Ovary (tissue), 9 donors: ENCODE data around the gene OR10H5. TPM values are rescaled to one million over a fixed set of nuclear protein-coding genes. Genes with fewer than 3 reads are reported as not detected.
"Not testable (repeated sequence)": the region's sequence is repeated elsewhere in the genome, so short reads cannot be mapped to it uniquely, and the experiment has no call there.

Experiments used
- DNase-seq, 5 donors: peaks; one replicate each; pipeline ENCODE4 v3.0.0-alpha.2; 2019 to 2020
- H3K27ac ChIP-seq, 2 donors: fragments of 200-600 bp; one replicate each; pipeline versions ENCODE4 v1.5.1 to v1.8.0; 2019 to 2022
- H3K27me3 ChIP-seq: fragments of 200-600 bp; one replicate; pipeline ENCODE4 v1.8.0; 2022
- H3K36me3 ChIP-seq: fragments of 200-600 bp; sonication (generic); one replicate; pipeline ENCODE4 v1.5.1; 2019
- H3K4me1 ChIP-seq: one replicate; pipeline ENCODE4 v1.8.1; 2013; ENCODE audit warnings: mild to moderate bottlenecking, moderate library complexity; ENCODE audit not compliant: insufficient read depth
- H3K4me3 ChIP-seq: fragments of 200-600 bp; sonication (generic); one replicate; pipeline ENCODE4 v1.5.1; 2017
- H3K9me3 ChIP-seq, 2 donors: fragments of 200-600 bp in 1 of 2; sonication (generic) in 1 of 2; one replicate each; pipeline versions ENCODE4 v1.5.1 to v1.8.1; 2013 to 2019; ENCODE audit warnings: mild to moderate bottlenecking in 1 of 2, moderate library complexity in 1 of 2
- CTCF ChIP-seq, 3 donors: fragments of 450-650 bp in 2 of 3; fragments of 200-600 bp in 1 of 3; IDR thresholded peaks; one replicate each; pipeline versions ENCODE4 v1.5.1 to v1.8.0; 2016 to 2022; ENCODE audit warnings: antibody characterized with exemption in 3 of 3, mild to moderate bottlenecking in 1 of 3
- EP300 ChIP-seq: sonication (generic); formaldehyde crosslinking; IDR thresholded peaks from one replicate; pipeline ENCODE4 v1.6.1; 2017; ENCODE audit warnings: antibody characterized with exemption
- POLR2A ChIP-seq: fragments of 450-650 bp; IDR thresholded peaks from one replicate; pipeline ENCODE4 v1.6.1; 2017; ENCODE audit warnings: antibody characterized with exemption, mild to moderate bottlenecking, moderate library complexity
- WGBS, 3 donors: extraction: QIAGEN DNeasy Blood & Tissue Kit in 1 of 3; methylation state at CpG; one replicate each; pipeline versions ENCODE4 v1.1.5 to v1.1.7; 2013 to 2017; 5-methylcytosine and 5-hydroxymethylcytosine counted together
- intact Hi-C, 4 donors: fragments of 100-400 bp; cut with DNase I; formaldehyde crosslinking; loops; one replicate each; pipeline versions ENCODE4 v1.11.0 to v1.15.1; 2022 to 2023
- polyA plus RNA-seq, 2 donors: library from polyadenylated mRNA; stranded (reverse); fragments of 200-250 nt in 1 of 2; fragments of 350-450 nt in 1 of 2; fragmentation: Illumina TruSeq in 1 of 2; extraction: RNeasy Lipid Tissue Mini Kit (QIAGEN cat#74804) in 1 of 2; gene quantifications; one replicate each; pipeline ENCODE4 v1.2.3, GENCODE V29; 2013 to 2014
- total RNA-seq, 7 donors: library from RNA; depleted of rRNA in 2 of 7; stranded (reverse); fragments of >200 nt in 2 of 7; fragmentation: NEBNext Ultra II Directional in 3 of 7; extraction: Animal tissue kit (Norgen Biotek cat#: 25700) in 3 of 7; gene quantifications; one replicate each; pipeline versions ENCODE4 v1.1.0 to v1.2.4, GENCODE V29; 2016 to 2023
- donor health status: DM: no; HTN: no; CAD: no; lungs with moderate emphysema.
- donor health status: DM: no; HTN: no; CAD: no.
- donor health status: Bipolar disorder and iron deficiency.
- donor health status: DM: yes; HTN: yes; CAD: no.
- donor health status: DM: no; HTN: no; CAD: no.
- donor health status: DM: yes; HTN: yes; CAD: no.

Gene OR10H5
- total and polyA plus RNA-seq, 9 donors, result not detected

- Histone ChIP-seq H3K27me3 (no peaks in the 10 kb centered on the region), H3K36me3 (no peaks in the 10 kb centered on the region), H3K4me3 (no peak overlapping the region), H3K27ac (no peak overlapping the region), H3K4me1 (no peaks in the 10 kb centered on the region), H3K9me3 (no peaks in the 10 kb centered on the region)
- WGBS, 3 donors, result 46 to 57% (median 51%) methylated on average over 10 to 11 of the region's 11 CpGs
- no peak for DNase-seq
- intact Hi-C loops, result no loop called here
- TF ChIP-seq CTCF (IDR thresholded peaks at IDR 0.05), result no peak
- no peak for TF ChIP-seq EP300
- TF ChIP-seq POLR2A, result no peak
Measured at GRCh38 chr19:15841875-15842569, 54.6 kb downstream of the OR10H5 start.

GRCh38 chr19:15843203-15843893, 55.9 kb downstream of the OR10H5 start:
- 51 to 63% (median 53%) methylated on average over 5 of the region's 5 CpGs for WGBS, 3 donors
- intact Hi-C loops, result no loop called here

GRCh38 chr19:15843894-15844222, 56.4 kb downstream of the OR10H5 start:
- H3K4me1 ChIP-seq, H3K27ac ChIP-seq: not testable (repeated sequence)
- WGBS, 3 donors, result 51 to 71% (median 68%) methylated on average over 8 of the region's 8 CpGs

More at GRCh38 chr19:15843203-15843893, 55.9 kb downstream of the OR10H5 start:
- no peaks in the 10 kb centered on the region for H3K36me3 ChIP-seq
- H3K27me3 ChIP-seq, result no peaks in the 10 kb centered on the region
- DNase-seq, result no peak
- no peak overlapping the region for H3K27ac ChIP-seq
- no peak for TF ChIP-seq EP300
- no peak for TF ChIP-seq POLR2A
- no peak for TF ChIP-seq CTCF (IDR thresholded peaks at IDR 0.05)
- no peaks in the 10 kb centered on the region for H3K9me3 ChIP-seq
- H3K4me3 ChIP-seq, result no peak overlapping the region
- no peaks in the 10 kb centered on the region for H3K4me1 ChIP-seq

GRCh38 chr19:15846923-15847322, 59.5 kb downstream of the OR10H5 start:
- 76 to 91% (median 78%) methylated on average over 6 of the region's 6 CpGs for WGBS, 3 donors
- no peak for DNase-seq
- Histone ChIP-seq H3K36me3 (no peaks in the 10 kb centered on the region), H3K27me3 (no peaks in the 10 kb centered on the region), H3K4me1 (no peaks in the 10 kb centered on the region), H3K4me3 (no peak overlapping the region), H3K27ac (no peak overlapping the region), H3K9me3 (peaks cover 0 to 1% of the 10 kb centered on the region in 2 donors)
- no peak for TF ChIP-seq CTCF (IDR thresholded peaks at IDR 0.05)
- no peak for TF ChIP-seq EP300
- TF ChIP-seq POLR2A, result no peak
- intact Hi-C loops, result no loop called here

More at GRCh38 chr19:15843894-15844222, 56.4 kb downstream of the OR10H5 start:
- H3K9me3 ChIP-seq, H3K27me3 ChIP-seq, intact Hi-C loops, H3K36me3 ChIP-seq, H3K4me3 ChIP-seq: not testable (repeated sequence)
- DNase-seq, result peak in 1 of 5 donors; percentile 21

- no peak for DNase-seq
- H3K9me3 ChIP-seq, result peaks cover 0 to 4% of the 10 kb centered on the region in 2 donors
- H3K27me3 ChIP-seq, result no peaks in the 10 kb centered on the region
- H3K36me3 ChIP-seq, result no peaks in the 10 kb centered on the region
- 66 to 86% (median 81%) methylated on average over 3 of the region's 3 CpGs for WGBS, 3 donors
- intact Hi-C loops, result no loop called here
- TF ChIP-seq POLR2A, result no peak
- no peak for TF ChIP-seq EP300
- no peak for TF ChIP-seq CTCF (IDR thresholded peaks at IDR 0.05)
- no peak overlapping the region for H3K4me3 ChIP-seq
- no peaks in the 10 kb centered on the region for H3K4me1 ChIP-seq
- no peak overlapping the region for H3K27ac ChIP-seq
Measured at GRCh38 chr19:15850385-15850784, 62.9 kb downstream of the OR10H5 start.
